GM18507 (cell line): ENCODE data around the gene CACNA2D3.

Experiments used
- DNase-seq: peaks from one replicate; pipeline ENCODE4 v3.0.0; 2011; ENCODE audit warnings: low read depth; ENCODE audit not compliant: insufficient read length; ENCODE audit errors: extremely low spot score
- FAIRE-seq: peaks from 2 replicates; lab custom pipeline; 2011; peaks lifted over from hg19 to GRCh38; lab: Jason Lieb, UNC

Gene CACNA2D3

DNA sequence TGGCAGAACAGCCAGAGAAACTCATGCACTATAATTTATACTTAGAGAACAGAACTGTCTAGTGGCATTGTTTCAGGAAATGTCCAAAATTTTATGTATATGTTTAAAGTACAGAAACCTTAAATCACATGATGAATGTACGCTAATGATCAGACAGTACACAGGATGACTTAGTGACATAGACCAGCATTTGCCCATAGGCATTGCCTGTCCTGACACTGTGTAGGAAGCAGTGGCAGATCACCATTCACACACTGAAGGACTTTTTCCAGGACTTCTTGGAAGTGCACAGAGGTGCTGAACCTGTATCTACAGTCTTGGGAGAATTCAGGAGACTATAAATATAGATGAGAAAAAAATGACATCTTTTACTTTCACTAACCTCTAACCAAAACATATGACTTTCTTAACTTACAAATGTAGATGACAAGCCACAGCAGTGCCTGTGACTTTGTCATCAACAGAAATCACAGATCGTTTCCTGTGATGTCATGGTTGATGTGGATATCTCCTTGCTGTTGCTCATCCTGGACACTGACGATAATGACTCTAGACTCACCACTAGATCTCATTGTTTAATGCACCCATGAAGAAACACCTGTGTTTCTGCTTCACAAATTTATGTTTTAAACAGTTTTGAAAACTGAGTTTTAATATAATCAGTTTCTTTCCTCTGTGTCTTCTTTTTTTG, 183.2 kb downstream of the CACNA2D3 start:
- DNase-seq (no peak), FAIRE-seq (no peak)

- FAIRE-seq, result no peak
- DNase-seq, result no peak
Measured at GRCh38 chr3:54307566-54308180, 185.3 kb downstream of the CACNA2D3 start.

DNA sequence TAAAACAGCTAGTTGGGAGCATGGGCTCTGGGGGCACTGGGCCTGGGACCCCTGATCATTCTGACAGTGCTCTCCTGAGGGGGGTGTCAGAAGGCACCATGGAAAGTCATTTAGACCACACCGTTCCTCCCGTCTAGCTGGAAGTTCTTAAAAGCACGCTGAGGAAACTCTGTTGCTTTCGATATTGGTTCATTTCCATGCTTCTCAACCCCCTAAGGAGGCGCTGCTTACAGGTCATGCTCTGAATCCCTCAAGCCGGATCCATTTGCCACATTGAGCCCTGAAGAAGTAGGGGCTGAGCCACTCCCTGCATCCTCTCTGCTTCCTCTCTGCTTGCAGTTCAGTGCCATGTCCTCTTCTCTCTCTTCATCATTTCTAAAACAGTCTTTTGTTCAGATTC, 187.2 kb downstream of the CACNA2D3 start:
- no peak for DNase-seq
- FAIRE-seq, result no peak

DNA sequence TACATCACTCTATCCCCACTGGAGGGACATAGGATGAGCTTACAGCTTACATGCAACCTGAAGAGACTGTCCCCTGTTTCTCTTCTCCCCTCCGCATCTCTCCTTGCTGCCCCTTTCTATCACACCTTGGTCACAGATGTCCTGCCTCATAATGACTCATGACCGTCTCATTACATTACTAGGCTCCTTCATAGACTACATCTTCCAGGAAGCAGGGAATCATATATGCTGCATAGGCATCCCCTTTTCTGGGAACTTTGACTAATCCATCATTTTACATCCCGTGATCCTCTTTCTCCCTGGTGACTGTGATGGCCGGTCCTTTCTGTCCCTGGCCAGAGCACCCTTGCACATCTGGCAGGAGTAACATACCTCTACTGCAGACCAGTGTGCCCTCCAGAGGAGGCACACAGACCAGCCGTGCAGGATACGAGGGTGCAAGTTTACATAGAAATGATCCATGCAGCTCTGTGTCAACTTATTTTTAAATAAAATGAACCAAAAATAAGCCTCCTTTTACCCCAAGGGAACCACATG, 188.9 kb downstream of the CACNA2D3 start:
- FAIRE-seq (no peak), DNase-seq (no peak)

DNA sequence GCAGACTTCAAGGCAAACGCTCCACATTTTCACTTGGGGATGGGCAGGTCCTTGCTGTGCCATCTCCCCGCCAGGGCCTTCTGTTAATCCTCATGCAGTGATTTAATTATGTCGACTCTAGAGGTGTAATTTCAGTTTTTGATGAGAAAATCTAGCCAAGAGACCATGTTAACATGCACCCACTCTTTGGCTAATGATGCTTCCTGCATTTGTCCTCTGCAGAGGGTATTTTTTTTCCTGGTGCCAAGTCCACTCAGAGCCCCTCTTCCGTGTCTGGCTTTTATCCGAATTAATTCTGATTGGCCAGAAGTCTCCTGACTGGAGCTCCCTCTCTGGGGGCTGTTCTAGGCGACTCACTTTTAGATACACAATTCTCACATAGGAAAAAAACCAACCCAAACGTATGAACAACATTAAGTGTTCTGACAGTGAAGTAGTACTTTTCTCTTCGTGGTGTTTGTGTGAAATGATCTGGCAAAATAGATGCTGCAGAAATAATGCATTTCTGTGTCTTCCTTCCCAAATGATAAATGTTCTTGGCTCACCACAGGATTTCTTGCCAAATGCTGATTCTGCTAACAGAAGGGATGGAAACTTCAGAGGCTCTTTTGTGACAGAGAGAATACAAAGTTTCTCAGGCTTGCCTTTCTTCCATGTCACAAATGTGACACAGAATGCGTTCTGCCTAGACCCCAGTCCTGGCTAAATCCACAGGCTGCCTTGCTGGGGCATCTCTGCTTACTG, 190.0 kb downstream of the CACNA2D3 start:
- no peak for FAIRE-seq

GRCh38 chr3:54313418-54313817, 191.1 kb downstream of the CACNA2D3 start:
- no peak for DNase-seq
- FAIRE-seq, result no peak

More for the DNA sequence above, 190.0 kb downstream of the CACNA2D3 start:
- DNase-seq, result no peak

DNA sequence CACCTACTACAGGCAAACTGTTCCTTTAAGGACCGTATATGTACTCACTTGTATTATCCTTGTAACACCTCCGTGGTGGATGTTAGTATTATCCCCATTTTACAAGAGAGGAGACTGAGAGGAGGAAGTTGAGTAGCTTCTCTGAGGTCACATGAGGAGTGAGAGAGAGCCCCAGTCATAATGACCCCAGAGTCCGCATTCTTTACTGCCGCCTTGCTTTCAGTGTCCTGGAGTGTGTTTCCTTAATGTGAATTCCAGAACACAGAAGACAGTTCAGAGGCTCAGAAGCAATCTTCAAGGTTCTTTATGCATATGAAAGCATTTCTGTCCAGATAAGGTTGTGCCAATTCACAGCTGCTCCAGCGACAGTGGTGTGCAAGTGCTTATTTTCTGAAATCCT, 199.2 kb downstream of the CACNA2D3 start:
- no peak for DNase-seq
- FAIRE-seq, result no peak

DNA sequence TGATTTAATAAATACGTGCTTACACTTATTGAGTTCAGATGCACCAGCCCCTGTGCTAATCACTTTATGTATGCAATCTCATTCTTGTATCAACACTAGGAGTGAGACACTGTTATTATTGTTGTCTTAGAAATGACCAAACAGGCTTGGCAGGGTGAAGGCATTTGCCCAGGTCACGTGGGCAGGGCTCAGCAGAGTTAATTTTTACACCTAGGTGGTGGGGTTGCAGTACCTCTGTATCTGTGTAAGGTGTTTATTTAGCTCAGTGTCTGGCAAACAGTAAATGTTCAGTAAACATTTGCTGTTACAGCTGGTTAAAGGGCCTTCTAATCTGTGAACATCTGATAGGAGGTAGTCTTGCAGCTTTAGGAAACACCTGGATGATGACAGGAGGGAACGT, 200.0 kb downstream of the CACNA2D3 start:
- FAIRE-seq (no peak), DNase-seq (no peak)

- FAIRE-seq (no peak), DNase-seq (no peak)
Measured at GRCh38 chr3:54324103-54324502, 201.8 kb downstream of the CACNA2D3 start.

GRCh38 chr3:54326951-54327350, 204.6 kb downstream of the CACNA2D3 start:
- DNase-seq, result no peak
- no peak for FAIRE-seq

DNA sequence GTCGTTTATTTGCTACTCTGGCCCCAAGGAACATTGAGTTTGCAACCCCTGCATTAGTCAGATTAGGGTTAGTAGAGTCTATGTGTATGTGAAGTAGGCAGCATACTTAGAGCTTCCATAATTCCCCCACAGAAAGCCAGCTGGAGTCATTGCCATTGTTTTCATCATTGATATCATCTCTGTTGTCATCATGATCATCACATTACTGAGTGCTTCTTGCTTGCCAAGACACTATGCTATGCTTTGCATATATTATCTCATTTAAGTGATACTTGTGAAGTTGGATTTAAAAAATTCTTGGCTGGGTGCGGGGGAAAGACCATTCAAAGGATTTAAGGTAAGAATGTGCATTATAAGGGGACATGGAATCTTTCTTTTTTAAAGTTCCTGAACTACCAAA, 209.0 kb downstream of the CACNA2D3 start:
- no peak for FAIRE-seq
- DNase-seq, result no peak

GRCh38 chr3:54337846-54338245, 215.5 kb downstream of the CACNA2D3 start:
- DNase-seq (no peak), FAIRE-seq (no peak)

- FAIRE-seq, result no peak
- no peak for DNase-seq
Measured at GRCh38 chr3:54339608-54340007, 217.3 kb downstream of the CACNA2D3 start.

DNA sequence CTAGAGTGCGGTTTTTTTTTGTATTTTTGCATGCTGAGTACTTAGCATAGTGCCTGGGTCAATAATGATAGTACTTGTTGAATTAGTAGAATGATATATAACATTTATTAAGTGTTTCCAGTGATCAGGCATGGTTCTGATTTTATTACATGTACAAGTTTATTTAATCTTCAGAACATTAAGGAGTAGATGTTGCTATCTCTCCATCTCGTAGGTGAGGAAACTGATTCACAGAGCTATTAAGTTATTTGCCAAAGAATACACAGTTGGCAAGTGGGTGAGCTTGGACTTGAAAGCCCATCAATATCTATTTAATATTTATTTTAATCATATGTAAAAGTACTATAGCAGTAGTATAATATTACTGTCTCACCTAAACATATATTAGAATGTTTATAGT, 219.5 kb downstream of the CACNA2D3 start:
- DNase-seq (no peak), FAIRE-seq (no peak)

DNA sequence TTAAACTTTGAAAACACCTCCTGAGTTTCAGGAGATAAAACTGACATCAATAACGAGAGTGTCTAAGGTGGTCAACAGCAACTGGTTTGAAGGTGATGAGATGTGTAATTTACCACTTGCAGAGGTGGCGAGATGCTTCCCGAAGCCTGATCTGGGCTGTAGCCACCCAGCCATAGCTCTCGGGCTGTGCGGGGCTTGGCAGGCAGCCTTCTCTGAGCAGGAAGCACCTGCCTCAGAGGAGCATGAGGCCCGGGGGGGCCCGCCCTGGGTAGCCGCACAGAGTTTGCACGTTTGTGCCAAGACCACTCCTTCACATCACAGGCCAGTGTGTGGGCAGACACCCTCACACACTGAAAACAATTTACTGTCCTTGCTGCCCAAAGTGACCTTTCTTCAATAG, 220.3 kb downstream of the CACNA2D3 start:
- no peak for DNase-seq
- FAIRE-seq, result no peak

DNA sequence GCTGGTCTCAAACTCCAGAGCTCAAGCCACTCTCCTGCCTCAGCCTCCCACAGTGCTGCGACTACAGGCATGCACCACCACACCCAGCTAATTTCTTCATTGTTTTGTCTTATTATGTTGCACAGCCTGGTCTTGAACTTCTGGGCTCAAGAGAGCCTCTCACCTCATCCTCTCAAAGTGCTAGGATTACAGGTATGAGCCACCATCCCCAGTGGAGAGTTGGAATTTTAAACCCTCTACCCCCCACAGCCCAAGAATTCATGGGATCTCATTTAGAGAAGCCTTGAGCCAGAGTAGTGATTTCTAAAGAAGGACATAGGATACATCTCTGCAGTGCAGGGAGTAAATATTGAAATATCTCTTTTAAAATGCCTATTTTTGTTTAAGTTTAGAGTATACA, 221.1 kb downstream of the CACNA2D3 start:
- no peak for FAIRE-seq

GRCh38 chr3:54344601-54345231, 222.4 kb downstream of the CACNA2D3 start:
- no peak for DNase-seq
- FAIRE-seq, result no peak

More for the DNA sequence above, 221.1 kb downstream of the CACNA2D3 start:
- DNase-seq, result no peak

DNA sequence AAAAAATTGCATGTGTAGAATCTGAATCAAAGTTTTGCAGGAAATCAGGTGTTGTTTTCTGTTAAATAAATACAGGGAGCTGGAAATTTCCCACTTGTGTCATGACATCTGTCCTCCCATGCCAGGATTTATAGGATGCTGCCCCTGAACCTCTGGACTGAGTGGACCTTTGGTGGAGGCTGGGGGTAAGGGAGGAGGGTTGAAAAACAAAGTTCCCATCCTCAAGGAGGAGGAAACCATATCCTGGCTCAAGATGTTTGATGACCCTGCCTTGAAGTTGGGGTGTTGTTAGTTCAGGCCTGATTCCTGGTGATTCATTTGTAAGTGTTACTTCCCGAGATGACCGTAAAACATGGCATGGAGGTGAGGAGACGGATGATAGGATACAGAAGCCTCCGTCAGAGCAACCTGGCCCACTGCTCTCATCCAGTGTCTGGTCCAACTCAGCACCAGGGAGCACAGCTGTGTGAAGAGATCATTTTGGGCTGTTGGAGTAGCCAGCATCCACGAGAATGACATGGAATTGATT, 223.6 kb downstream of the CACNA2D3 start:
- FAIRE-seq (no peak), DNase-seq (no peak)

GRCh38 chr3:54347060-54347459, 224.7 kb downstream of the CACNA2D3 start:
- DNase-seq (no peak), FAIRE-seq (no peak)

DNA sequence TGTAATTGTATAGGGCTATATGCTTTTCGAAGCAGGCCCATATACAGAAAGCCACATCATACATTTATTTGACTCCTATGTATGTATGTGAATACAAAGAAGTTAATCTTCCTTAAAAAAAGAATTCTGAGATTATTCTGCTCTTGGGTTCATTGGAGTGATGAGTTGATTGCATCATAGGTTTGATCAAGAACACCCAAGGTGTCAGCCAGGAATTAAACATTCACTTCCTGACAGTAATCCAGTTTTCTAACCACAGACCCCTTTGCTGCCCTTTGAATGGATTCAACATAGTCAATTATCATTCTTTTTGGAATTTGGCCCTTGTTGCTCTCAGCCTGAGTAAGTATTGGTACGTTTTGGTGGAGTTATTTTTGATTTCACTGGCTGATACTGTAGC, 225.6 kb downstream of the CACNA2D3 start:
- DNase-seq (no peak), FAIRE-seq (no peak)
